ENCODE measurements around the gene MCHR1.

- no peak for TF ChIP-seq POLR2A (IDR thresholded peaks at IDR 0.05)
- TF ChIP-seq, protein P1, sequence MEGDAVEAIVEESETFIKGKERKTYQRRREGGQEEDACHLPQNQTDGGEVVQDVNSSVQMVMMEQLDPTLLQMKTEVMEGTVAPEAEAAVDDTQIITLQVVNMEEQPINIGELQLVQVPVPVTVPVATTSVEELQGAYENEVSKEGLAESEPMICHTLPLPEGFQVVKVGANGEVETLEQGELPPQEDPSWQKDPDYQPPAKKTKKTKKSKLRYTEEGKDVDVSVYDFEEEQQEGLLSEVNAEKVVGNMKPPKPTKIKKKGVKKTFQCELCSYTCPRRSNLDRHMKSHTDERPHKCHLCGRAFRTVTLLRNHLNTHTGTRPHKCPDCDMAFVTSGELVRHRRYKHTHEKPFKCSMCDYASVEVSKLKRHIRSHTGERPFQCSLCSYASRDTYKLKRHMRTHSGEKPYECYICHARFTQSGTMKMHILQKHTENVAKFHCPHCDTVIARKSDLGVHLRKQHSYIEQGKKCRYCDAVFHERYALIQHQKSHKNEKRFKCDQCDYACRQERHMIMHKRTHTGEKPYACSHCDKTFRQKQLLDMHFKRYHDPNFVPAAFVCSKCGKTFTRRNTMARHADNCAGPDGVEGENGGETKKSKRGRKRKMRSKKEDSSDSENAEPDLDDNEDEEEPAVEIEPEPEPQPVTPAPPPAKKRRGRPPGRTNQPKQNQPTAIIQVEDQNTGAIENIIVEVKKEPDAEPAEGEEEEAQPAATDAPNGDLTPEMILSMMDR (IDR thresholded peaks at IDR 0.05), result no peak
Measured at GRCh38 chr22:40709752-40710413, 30.6 kb downstream of the MCHR1 start.
